Measurements from ENCODE around the gene PHKB. TPM values are rescaled to one million over a fixed set of nuclear protein-coding genes. Genes with fewer than 3 reads are reported as not detected.

Gene PHKB
- polyA plus RNA-seq, 10 donors = 49.6 to 64.7 (median 55.2) TPM

DNA sequence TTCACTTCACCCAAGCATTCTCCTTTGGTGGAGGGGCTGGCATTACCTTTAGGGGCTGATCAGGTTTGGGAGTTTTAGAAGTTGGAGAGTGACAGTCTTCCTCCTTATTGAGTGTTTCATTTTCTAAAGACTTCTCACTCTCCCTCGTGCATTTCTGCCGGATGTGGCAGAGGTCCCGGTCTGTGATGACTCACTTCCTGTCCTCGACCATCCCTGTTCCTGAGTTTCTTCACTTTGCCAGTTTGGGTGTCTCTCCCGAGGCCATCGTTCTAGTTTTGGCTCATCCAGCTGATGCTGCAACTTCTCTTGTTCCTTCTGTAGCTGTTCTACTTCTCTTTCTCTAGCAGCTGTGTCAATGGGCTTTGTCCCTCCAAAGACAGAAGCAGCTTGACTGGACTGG is 104.3 kb downstream of the PHKB start:
- DNase-seq = peak; percentile 17 to 28 (median 20)

DNA sequence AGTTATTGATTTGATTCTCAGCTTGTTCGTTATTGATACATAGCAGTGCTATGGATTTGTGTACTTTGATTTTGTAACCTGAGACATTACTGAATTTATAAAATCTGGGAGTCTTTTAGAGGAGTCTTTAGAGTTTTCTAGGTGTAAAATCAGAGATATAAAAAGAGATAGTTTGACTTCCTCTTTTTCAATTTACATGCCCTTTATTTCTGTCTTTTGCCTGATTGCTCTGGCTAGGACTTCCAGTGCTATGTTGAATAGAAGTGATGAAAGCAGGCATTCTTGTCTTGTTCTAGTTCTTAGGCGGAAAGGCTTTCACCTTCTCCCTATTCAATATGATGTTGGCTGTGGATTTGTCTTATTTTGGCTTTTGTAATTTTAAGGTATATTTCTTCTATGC is 106.2 kb downstream of the PHKB start:
- DNase-seq = no peak

DNA sequence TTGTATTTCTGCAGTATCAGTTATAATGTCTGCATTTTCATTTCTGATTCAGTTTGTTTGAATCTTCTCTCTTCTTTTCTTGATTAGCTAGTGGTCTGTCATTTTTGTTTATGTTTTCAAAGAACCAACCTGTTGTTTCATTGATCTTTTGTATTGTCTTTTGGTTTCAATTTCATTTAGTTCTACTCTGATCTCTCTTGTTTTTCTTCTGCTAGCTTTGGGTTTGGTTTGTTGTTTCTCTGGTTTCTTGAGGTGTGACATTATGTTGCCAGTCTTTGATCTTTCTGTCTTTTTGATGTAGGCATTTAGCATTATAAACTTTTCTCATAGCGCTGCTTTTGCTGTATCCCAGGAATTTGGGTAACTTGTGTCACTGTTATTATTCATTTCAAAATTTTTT is 107.2 kb downstream of the PHKB start:
- no peak for DNase-seq

DNA sequence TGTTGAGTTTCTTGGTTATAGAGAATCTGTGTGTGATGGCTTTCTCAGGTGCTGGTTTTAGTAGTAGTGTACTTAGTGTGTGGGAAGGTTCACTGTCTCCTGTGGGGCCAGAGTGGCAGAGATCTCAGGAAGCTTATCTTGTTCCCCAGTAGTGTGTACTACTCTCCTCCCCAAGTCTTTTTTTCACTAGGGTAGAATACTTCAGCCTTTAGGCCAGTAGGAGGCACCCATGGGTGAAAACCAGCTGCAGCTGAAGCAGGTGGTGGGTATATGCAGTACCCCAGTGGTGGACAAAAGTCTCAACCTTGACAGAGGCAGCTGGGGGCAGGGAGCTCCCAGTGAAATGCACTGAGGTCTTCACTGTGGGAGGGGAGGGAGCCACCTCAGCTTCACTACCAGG is 109.9 kb downstream of the PHKB start:
- DNase-seq = no peak

DNA sequence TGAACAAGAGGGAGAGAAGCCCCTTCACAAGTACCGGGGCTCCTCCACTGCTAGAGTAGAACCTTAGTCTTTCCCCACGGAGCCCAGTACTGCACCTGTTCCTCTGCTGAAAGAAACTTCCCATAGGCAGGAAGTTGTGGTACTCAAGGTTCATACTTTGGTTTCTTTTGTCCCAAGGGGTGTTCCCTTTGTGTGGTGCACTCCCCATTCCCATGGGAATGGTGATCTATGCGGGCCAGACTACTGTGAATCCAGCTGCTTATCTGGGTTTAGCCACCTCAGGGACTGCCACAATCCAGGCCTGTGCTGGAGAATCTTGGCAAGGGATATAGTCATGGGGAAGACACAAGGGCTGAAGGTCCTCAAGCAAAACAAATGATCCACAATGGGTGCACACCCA is 110.6 kb downstream of the PHKB start:
- no peak for DNase-seq

DNA sequence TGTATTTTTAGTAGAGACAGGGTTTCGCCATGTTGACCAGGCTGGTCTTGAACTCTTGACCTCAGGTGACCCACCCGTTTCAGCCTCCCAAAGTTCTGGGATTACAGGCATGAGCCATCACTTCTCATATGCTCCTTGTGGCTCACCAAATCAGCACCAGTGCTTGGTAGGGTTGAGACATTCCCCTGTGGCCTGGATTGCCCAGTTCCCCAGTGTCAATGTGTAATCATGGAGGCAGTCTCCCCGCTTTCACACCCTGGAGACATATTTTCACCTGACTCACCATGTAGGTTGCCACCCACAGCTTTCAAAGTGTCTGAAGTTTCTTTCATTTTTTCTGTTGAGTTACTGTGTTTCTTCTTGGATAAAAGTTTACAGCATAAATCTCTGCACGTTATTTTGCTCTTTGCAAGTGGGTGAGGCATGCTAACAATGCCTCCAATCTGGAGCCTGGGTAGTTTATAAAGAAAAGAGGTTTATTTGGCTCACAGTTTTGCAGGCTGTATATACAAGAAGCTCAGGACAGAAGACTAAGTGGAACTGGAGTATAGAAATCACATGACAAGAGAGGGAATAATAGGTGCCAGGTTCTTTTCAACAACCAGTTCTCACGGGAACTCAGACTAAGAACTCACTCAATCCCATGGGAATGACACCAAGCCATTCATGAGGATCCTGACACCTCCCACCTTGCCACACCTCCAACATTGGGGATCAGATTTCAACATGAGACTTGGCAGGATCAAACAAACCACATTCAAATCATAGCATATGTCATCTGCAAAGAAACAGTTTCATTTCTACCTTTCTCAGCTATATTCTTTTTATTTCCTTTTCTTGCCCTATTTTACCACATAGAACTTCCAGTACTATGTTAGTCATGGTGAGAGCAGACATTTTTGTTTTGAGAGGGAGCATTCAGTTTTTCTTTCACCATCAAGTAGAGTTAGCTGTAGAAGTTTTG is 113.2 kb downstream of the PHKB start:
- DNase-seq = peak in 1 of 3 donors; percentile 10

DNA sequence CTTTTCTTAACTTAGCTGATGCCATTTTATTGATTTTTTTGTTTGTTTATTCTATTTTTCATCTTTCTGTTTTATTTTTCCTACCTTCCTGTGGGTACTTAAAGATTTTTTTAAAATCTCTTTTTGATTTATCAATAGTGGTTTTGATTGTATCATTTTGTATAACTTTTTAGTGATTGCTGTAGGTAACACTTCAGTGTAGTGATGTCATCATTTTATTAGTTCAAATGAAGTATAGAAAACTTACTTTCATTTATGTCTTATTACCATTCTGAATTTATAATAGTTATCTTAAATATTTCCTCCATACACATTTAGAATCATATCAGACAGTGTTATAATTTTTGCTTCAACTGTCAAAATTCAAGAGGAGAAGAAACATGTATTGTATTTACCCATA is 115.9 kb downstream of the PHKB start:
- no peak for DNase-seq

DNA sequence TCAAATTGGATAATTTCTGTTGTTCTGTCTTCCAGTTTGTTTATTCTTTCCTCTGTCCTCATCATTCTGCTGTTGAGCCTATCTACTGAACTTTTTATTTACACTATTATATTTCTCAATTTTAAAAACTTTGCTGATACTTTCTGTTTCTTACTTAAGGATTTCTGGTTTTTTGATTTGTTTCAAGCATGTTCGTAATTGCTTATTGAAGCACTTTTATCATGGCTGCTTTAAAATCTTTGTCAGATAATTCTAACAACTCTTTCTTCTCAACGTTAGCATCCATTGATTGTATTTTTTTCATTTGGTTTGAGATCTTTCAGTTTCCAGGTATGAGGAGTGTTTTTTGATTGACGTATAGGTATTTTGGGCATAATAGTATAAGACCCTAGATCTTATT is 116.9 kb downstream of the PHKB start:
- no peak for DNase-seq

DNA sequence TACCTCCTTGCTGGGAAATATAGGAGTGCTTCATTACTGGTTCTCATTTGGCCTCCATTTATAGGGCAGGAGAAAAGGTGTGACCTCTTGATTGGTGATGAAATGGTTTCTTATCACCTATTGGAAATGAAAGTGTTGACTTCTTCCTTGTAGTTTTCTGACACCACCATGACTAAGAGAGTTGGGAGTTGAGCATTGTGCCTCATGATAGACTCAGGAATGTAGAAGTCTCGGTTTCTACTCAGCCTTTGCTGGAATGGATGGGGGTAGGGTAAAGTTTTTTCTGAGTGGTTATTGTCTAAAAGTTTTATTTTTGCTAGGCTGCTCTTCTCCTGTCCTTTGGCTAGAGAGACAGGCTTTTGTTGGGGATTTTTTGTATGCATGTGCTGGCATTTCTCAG is 117.4 kb downstream of the PHKB start:
- DNase-seq = no peak

DNA sequence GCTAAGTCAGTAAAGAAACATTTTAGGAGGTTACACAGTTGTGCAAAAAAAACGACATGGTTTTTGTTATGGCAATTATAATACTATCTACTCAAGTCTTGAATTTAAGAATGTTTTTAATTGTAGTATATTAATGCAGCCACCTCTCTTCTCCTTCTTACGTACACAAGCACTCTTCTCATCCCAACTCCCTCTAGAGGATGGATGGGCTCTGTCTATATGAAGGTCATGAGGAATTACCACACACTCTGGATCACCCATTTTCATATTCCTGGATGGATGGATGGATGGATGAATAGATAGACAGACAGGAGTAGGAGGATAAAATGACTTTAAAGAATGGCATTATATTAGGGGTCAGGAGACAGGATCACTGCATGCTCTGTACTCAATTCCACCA is 120.0 kb downstream of the PHKB start:
- no peak for DNase-seq

DNA sequence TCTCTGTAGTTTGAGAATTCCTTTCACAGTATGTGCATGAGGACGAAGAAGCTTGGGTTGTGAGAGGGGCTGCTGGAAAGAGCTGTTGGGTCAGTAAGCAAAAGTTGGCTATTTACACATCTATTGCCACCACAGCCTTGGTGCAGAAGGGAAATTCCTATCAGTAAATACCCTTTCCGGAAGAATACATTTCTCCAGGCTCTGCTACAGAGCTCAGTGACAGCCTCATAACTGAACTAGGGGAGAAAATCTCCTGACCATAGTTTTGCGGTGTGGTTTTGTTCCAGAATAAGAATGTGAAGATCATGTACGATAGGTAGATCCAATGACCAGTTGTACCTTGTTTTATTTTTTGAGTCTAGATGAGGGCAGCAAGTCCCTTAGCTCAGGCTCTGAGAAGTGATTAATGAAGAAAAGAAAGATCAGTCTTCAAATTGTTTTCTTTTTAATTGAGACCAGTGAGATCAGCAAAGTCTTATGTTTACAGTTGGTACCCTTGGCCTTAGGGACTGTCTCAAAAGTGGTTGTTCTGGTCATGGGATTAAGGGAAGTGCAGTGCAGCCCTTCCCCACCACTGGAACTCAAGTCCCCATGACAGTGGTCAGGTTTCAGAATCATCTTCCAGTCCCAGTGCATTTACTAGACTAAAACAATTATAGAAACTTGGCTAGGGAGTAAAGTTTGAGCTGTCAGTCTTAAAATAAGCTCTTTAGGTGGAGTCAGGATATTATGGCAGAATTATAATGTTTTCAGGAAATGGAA is 123.5 kb downstream of the PHKB start:
- no peak for DNase-seq

DNA sequence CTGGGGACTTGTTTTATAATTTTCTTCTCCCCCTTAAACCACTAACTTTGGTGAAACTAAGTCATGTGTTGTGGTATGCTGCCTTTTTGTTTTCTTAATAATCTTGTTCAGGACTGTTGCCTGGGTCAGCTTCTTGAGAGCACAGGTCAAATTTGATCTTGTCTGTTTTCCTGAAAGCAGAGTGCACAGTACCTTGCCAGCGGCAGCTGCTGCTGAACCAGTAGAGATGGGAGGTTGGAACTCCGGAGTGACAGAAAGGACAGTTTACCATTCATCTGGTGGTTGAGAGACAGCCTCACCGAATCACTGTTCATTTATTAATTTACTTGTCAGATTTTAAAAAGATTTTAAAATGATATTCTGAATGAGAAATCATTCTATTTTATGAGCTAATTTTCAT is 125.0 kb downstream of the PHKB start:
- no peak for DNase-seq

DNA sequence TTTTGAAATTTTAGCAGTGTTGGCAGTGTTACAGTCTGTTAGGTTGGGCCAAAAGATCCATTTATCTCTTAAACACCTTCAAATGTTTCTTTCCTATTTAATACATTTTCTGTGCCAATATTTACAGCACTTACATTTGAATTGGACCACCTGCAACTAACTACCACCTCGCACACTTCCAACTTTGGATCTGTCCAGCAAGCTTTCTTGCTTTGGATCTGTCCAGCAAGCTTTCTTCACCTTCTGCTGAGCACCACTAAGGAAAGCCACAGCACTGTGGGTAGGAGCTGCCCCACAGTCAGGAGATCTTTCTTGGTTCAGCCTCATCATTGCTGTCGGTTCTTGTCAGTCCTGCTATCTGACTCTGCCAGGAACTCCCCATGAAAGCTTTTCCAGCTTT is 129.3 kb downstream of the PHKB start:
- DNase-seq = no peak

DNA sequence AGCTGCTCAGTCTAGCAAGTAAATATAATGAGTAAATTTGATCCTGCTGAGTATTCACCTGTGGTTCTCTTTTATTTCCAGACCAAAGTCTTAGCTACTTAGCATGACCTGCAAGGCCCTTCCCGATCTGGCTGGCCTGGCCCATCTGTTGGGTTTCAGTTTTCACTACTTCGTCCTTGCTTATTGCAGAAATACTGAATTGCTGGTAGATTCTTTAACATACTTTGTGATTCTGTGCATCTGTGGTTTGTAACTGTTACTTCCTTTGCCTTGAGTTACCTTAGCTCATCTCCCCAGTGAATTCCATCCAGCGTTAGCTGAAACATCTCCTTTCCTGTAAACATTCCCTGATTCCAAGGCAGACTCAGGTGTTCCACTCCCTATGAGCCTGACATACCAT is 131.1 kb downstream of the PHKB start:
- DNase-seq = no peak

DNA sequence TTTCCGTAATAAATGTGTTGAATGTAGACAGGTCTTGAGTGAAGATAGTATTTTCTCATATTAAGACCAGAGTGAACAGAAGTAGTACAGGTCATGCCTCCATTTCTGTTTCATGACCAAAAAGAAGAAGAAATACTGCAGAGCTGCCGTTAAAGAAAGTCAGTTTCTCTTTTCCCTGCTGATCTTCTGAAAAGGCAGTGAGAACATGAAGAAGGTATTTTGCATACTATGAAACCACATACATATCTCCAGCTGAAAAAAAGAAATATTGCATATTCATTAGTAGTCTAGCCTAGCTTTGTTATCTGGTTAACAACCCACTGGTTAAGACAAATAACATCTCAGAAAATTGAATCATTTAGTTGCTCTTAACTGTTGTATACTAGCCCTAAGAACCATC is 138.4 kb downstream of the PHKB start:
- no peak for DNase-seq

DNA sequence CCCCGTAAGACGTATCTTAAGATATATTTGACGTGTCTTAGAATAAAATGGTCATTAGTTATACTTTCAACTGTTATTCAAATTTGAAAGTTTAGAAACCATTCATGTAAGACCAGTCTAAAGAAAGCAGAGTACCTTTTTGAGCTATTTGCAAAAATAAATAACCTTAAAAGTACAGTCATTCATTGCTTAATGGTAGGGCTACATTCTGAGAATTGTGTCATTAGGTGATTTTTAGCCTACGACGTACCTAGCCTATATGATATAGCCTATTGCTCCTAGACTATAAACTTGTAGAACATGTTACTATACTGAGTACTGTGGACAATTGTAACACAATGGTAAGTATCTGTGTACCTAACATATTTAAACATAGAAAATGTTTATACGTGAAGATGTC is 139.2 kb downstream of the PHKB start:
- no peak for DNase-seq

DNA sequence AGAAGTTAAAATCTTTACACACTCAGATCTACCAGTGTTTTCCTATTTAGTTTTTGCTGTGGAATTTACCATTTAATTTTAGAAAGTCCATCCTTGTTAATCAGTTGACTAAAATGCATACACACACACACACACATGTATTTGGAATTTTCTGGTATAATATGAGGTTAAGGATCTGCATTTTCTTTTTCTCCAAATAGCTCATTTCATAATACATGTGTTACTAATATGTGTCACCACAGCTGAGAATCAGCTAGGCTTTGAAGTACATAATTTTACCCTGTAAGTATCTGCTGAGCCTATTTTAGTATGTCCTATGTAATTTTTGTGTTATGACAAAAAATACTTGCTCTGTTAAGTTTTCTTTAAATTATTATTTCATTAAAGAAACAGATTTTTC is 143.2 kb downstream of the PHKB start:
- no peak for DNase-seq

DNA sequence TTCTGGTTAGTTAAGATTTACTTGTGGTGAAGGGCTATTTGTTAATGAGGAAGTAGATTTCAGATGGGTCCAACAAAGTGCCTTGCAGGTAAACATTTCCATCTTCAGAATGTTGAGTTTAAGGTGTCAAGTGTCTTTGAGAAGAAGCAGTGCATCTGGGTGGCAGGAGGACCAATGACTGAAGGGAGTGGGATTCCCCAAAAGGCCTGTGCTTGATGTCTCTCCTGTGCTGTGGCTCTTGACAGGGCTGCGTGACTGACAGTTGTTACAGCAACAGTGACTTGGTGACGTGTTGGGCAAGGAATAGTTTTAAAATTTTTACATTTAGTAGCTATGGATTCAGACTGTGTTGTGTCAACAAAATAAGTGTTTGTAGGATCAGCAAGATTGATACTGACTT is 149.9 kb downstream of the PHKB start:
- DNase-seq = no peak

DNA sequence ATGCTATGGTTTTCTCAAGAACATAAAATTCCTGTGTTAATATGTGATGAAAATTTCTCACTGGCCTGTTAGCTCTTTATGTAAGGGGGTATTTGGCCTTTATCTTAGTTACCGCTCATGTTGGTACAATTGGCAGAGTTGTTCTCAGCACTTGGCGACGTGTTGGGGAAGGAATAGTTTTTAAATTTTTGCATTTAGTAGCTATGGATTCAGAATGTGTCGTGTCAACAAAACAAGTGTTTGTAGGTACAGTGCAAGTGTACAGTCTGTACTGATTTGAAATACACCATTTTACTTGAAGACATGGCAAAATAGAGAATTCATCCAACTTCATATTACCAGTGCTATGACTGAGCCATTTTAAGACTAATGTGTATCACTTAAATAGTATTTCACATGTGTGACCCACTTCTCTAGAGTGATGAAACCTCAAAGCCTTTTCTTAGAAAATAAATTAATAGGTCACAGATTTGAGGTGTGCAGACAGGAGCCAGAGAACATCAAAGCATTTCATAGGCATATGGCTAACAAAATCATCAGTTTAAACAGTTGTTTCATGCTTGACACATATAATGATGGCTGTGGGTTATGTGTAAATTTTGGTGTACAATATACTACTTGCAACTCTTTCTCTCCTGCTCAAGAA is 150.8 kb downstream of the PHKB start:
- no peak for DNase-seq

DNA sequence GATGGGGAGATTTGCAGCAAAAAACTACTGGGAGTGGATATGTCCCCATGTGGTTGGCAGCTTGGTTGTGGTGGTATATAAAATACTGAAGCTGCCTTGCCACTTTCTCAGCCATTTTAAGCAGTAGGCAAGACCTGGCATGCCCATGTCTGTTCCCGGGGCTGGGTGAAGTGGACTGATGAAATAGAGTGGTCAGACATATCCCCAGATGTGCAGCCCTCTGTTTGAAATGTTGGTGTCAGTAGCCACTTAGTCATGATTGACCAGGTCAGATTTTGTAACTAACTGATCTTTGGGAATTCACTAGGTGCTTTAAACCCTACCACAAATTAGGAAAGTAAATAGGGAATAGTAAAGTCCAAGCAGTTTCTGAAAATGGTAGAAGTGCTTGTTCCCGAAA is 151.6 kb downstream of the PHKB start:
- DNase-seq = no peak

DNA sequence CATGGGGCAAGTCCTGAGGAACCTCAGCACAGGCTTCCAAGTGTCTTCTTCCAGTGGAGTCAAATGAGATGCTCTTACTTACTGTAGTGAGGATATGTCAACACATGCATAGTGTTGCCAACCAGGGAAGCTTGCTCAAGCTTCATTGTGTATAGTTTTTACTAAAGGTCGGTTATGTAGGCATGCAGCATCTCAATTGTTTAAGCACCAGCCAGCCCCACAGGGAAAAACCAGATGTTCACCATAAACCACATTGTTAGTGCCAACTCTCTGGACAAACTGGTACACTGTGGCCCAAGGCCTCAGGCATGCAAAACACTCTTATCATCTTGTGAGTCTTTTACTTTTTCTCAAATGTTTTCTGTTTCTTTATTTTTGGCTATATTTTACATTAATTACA is 152.1 kb downstream of the PHKB start:
- no peak for DNase-seq

DNA sequence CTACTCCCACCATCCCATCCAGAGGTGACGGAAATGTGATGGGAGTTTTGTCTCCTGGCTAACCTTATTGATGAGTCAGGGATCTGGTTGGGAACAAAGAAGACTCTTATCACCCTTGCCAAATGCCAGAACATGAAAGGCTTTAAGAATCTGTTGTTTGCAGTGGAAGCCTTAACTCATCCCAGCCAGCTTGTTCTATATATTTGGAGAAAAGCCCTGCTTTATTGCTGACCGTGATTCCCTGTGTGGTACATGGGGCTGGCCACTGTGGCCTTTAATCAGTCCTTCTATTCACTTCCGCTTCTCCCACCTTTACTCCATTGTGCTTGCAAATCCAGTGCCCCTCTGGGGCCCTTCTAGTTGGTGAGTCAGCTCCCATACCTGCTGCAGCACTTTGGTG is 156.6 kb downstream of the PHKB start:
- DNase-seq = no peak
